ENCODE data around the gene PXMP2. TPM values are rescaled to one million over a fixed set of nuclear protein-coding genes. Genes with fewer than 3 reads are reported as not detected.

PXMP2 gene
- total RNA-seq, 2 experiments from 2014 or later, result 23.3 to 26.0 TPM

- Mint-ChIP-seq H3K4me3 (no peak overlapping the region), H3K9me3 (ENCODE audit: low read depth) (no peaks in the 10 kb centered on the region), H3K27me3 (no peaks in the 10 kb centered on the region), H3K27ac (peak overlapping the region; percentile 28), H3K4me1 (peaks cover 20% of the 10 kb centered on the region), H3K36me3 (peaks cover 24% of the 10 kb centered on the region)
- CTCF ChIA-PET, result interaction anchor here (1.1 kb wide), 1 partner anchor 28 kb away, joined by 3 read pairs; no protein-coding TSS in a partner anchor
- DNase-seq (no peak), ATAC-seq (no peak)
These were observed 25.7 kb downstream of the PXMP2 start for GRCh38 chr12:132713123-132713522.

- H3K9me3 Mint-ChIP-seq (ENCODE audit: low read depth), result no peaks in the 10 kb centered on the region
- DNase-seq (no peak), ATAC-seq (no peak)
- H3K4me1 Mint-ChIP-seq, result peaks cover 16% of the 10 kb centered on the region
- CTCF ChIA-PET, result no interaction called here
- H3K27me3 Mint-ChIP-seq, result no peaks in the 10 kb centered on the region
- H3K27ac Mint-ChIP-seq, result no peak overlapping the region
- H3K4me3 Mint-ChIP-seq, result no peak overlapping the region
- peaks cover 36% of the 10 kb centered on the region for H3K36me3 Mint-ChIP-seq
These were observed 28.5 kb downstream of the PXMP2 start for GRCh38 chr12:132715874-132716273.

GRCh38 chr12:132716356-132716755 is 29.0 kb downstream of the PXMP2 start:
- no peaks in the 10 kb centered on the region for H3K9me3 Mint-ChIP-seq (ENCODE audit: low read depth)
- CTCF ChIA-PET, result no interaction called here
- ATAC-seq (no peak), DNase-seq (no peak)
- no peaks in the 10 kb centered on the region for H3K27me3 Mint-ChIP-seq
- H3K36me3 Mint-ChIP-seq, result peaks cover 41% of the 10 kb centered on the region
- H3K4me3 Mint-ChIP-seq, result no peak overlapping the region
- H3K4me1 Mint-ChIP-seq, result peaks cover 16% of the 10 kb centered on the region
- no peak overlapping the region for H3K27ac Mint-ChIP-seq

- no peak overlapping the region for H3K4me3 Mint-ChIP-seq
- CTCF ChIA-PET, result no interaction called here
- H3K27ac Mint-ChIP-seq, result no peak overlapping the region
- H3K36me3 Mint-ChIP-seq, result peaks cover 43% of the 10 kb centered on the region
- peaks cover 14% of the 10 kb centered on the region for H3K4me1 Mint-ChIP-seq
- DNase-seq (no peak), ATAC-seq (no peak)
- H3K27me3 Mint-ChIP-seq, result no peaks in the 10 kb centered on the region
- H3K9me3 Mint-ChIP-seq (ENCODE audit: low read depth), result no peaks in the 10 kb centered on the region
These were observed 29.6 kb downstream of the PXMP2 start for GRCh38 chr12:132717011-132717410.

- DNase-seq, result no peak
- Mint-ChIP-seq H3K4me3 (no peak overlapping the region), H3K27me3 (no peaks in the 10 kb centered on the region), H3K9me3 (ENCODE audit: low read depth) (no peaks in the 10 kb centered on the region), H3K4me1 (peaks cover 10% of the 10 kb centered on the region), H3K36me3 (peaks cover 43% of the 10 kb centered on the region), H3K27ac (no peak overlapping the region)
- ATAC-seq, result no peak
- CTCF ChIA-PET, result no interaction called here
These were observed 30.4 kb downstream of the PXMP2 start for GRCh38 chr12:132717531-132718387.

GRCh38 chr12:132718644-132719043 is 31.3 kb downstream of the PXMP2 start:
- no peak for ATAC-seq
- H3K4me1 Mint-ChIP-seq, result peaks cover 3% of the 10 kb centered on the region
- H3K27me3 Mint-ChIP-seq, result no peaks in the 10 kb centered on the region
- no peaks in the 10 kb centered on the region for H3K9me3 Mint-ChIP-seq (ENCODE audit: low read depth)
- CTCF ChIA-PET, result no interaction called here
- peaks cover 49% of the 10 kb centered on the region for H3K36me3 Mint-ChIP-seq
- H3K27ac Mint-ChIP-seq, result no peak overlapping the region
- no peak for DNase-seq
- no peak overlapping the region for H3K4me3 Mint-ChIP-seq

GRCh38 chr12:132719141-132719953 is 32.0 kb downstream of the PXMP2 start:
- CTCF ChIA-PET, result no interaction called here
- H3K27ac Mint-ChIP-seq, result no peak overlapping the region
- H3K9me3 Mint-ChIP-seq (ENCODE audit: low read depth), result no peaks in the 10 kb centered on the region
- no peak overlapping the region for H3K4me3 Mint-ChIP-seq
- no peak for DNase-seq
- no peak for ATAC-seq
- H3K36me3 Mint-ChIP-seq, result peaks cover 54% of the 10 kb centered on the region
- peaks cover 3% of the 10 kb centered on the region for H3K4me1 Mint-ChIP-seq
- H3K27me3 Mint-ChIP-seq, result no peaks in the 10 kb centered on the region

GRCh38 chr12:132719954-132720324 is 32.6 kb downstream of the PXMP2 start:
- H3K4me3 Mint-ChIP-seq, result no peak overlapping the region
- CTCF ChIA-PET, result no interaction called here
- no peak for DNase-seq
- no peak overlapping the region for H3K27ac Mint-ChIP-seq
- no peaks in the 10 kb centered on the region for H3K4me1 Mint-ChIP-seq
- H3K36me3 Mint-ChIP-seq, result peaks cover 53% of the 10 kb centered on the region
- H3K9me3 Mint-ChIP-seq (ENCODE audit: low read depth), result no peaks in the 10 kb centered on the region
- ATAC-seq, result no peak
- H3K27me3 Mint-ChIP-seq, result no peaks in the 10 kb centered on the region

- Mint-ChIP-seq H3K4me3 (no peak overlapping the region), H3K27me3 (no peaks in the 10 kb centered on the region), H3K9me3 (ENCODE audit: low read depth) (no peaks in the 10 kb centered on the region), H3K27ac (no peak overlapping the region), H3K4me1 (no peaks in the 10 kb centered on the region), H3K36me3 (peaks cover 59% of the 10 kb centered on the region)
- ATAC-seq, result no peak
- no peak for DNase-seq
- CTCF ChIA-PET, result no interaction called here
These were observed 33.4 kb downstream of the PXMP2 start for GRCh38 chr12:132720606-132721345.

- Mint-ChIP-seq H3K36me3 (peaks cover 68% of the 10 kb centered on the region), H3K4me3 (no peak overlapping the region), H3K27ac (no peak overlapping the region), H3K9me3 (ENCODE audit: low read depth) (no peaks in the 10 kb centered on the region), H3K27me3 (no peaks in the 10 kb centered on the region), H3K4me1 (no peaks in the 10 kb centered on the region)
- CTCF ChIA-PET, result no interaction called here
- DNase-seq (no peak), ATAC-seq (no peak)
These were observed 35.8 kb downstream of the PXMP2 start for GRCh38 chr12:132723015-132723763.

- DNase-seq, result no peak
- no peaks in the 10 kb centered on the region for H3K27me3 Mint-ChIP-seq
- ATAC-seq, result no peak
- peaks cover 71% of the 10 kb centered on the region for H3K36me3 Mint-ChIP-seq
- H3K9me3 Mint-ChIP-seq (ENCODE audit: low read depth), result no peaks in the 10 kb centered on the region
- CTCF ChIA-PET, result no interaction called here
- no peaks in the 10 kb centered on the region for H3K4me1 Mint-ChIP-seq
- no peak overlapping the region for H3K27ac Mint-ChIP-seq
- no peak overlapping the region for H3K4me3 Mint-ChIP-seq
These were observed 36.4 kb downstream of the PXMP2 start for GRCh38 chr12:132723764-132724140.

- Mint-ChIP-seq H3K4me3 (no peak overlapping the region), H3K36me3 (peaks cover 68% of the 10 kb centered on the region), H3K4me1 (no peaks in the 10 kb centered on the region), H3K27ac (peak overlapping the region; percentile 4), H3K9me3 (ENCODE audit: low read depth) (peaks cover 1% of the 10 kb centered on the region), H3K27me3 (no peaks in the 10 kb centered on the region)
- ATAC-seq, result no peak
- CTCF ChIA-PET, result no interaction called here
- no peak for DNase-seq
These were observed 37.3 kb downstream of the PXMP2 start for GRCh38 chr12:132724506-132725241.
